Measurements from ENCODE around the gene EOGT. TPM values are rescaled to one million over a fixed set of nuclear protein-coding genes. Genes with fewer than 3 reads are reported as not detected.

The EOGT gene
- total RNA-seq (2014; rRNA removed; shearing (Covaris generic)) (26.8 and 27.2 TPM in 2 replicates), polyA plus RNA-seq (2016; fragmentation: Nextera tagmentation; extraction: Ambion mirVana) (11.9 and 12.5 TPM in 2 replicates)
- long read RNA-seq, full-length matches to known transcripts, result 2 of 11 reads
- long read RNA-seq, partial matches to known transcripts, result 3 of 11 reads
- long read RNA-seq, other reads (novel, unspliced or antisense), result 6 of 11 reads

DNA sequence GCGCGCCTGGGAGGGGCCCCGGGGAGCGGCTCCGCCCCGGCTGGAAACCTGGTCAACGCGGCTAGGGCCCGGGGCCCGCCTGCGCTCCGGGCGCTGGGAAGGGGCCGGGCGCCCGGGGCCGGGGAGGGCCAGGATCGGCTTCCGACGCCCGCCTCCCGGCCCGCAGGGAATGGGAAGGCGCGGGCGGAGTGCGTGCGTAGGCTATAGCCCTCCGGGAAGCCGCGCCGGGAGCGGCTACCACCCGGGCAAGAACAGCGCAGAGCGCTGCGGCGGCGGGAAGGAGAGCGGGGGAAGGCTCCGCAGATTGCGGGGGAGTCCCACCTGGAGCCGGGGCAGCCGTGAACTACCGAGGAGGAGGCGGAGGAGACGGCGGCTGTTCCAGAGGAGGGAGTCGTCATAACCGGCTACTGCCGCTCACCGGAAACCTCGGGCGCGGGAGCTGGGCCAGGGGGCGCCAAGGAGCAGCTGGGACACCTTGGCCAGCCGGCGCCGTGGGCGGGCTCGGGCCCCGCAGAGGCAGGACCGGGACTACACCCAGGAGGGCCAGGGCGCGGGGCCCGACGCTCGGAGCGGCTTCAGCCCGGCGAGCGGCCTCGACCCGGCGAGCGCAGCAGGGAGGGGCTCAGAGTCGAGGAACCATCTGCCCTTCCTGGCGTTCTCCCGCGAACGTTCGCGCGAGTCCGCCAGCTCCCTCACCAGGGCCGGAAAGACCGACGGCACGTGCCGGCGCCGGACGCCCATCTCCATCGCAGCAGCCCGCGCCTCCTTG is at the start of gene EOGT:
TSS of gene EOGT (minus strand) at position 432 of the 769 bp plus-strand sequence. CDS start 3,838 bp downstream, outside the sequence.
- H3K4me1 Mint-ChIP-seq, result peaks cover 60% of the 10 kb centered on the region
- H3K27me3 Mint-ChIP-seq (ENCODE audit: insufficient read depth, low read depth, poor library complexity), result peaks cover 15% of the 10 kb centered on the region
- peak; percentile 70 for ATAC-seq

DNA sequence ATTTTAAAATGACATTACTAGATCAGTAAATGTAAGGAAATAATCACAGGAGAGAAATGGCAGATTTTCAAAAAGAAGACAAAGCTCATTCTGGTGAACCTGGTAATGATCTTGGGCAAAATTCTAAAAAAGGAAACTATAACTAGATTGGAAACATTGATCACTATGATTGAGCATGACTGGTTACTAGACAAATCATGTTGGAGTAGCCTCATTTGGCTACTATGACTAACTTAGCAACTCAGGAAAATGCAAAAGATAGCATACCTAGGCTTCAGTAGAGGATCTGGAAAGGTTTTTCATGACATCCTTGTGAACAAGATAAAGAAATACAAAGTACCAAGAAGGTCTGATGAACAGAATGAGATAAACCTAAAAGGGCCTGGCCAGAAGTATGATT is 46.2 kb upstream of the EOGT start:
- DNase-seq (ENCODE audit: low spot score), result no peak
- no peaks in the 10 kb centered on the region for H3K79me2 ChIP-seq (replicated peaks; ENCODE audit: insufficient read depth)
- H3K36me3 Mint-ChIP-seq (ENCODE audit: low read depth), result peaks cover 56% of the 10 kb centered on the region

More for the DNA sequence above, at the start of gene EOGT:
- H3K27ac Mint-ChIP-seq, result peak within 1 kb of the TSS; percentile 29; the same call in 1 of the 2 replicates
- Histone ChIP-seq H3K27me3 (ENCODE audit: insufficient read depth) (peaks cover 5% of the 10 kb centered on the region; the same call in 1 of the 2 replicates), H3K4me1 (ENCODE audit: insufficient read depth) (peaks cover 47% of the 10 kb centered on the region), H3K79me2 (replicated peaks; ENCODE audit: insufficient read depth) (no peaks in the 10 kb centered on the region), H3K9me2 (ENCODE audit: insufficient read depth) (no peaks in the 10 kb centered on the region), H3K4me2 (peak within 1 kb of the TSS; percentile 69), H4K20me1 (replicated peaks; ENCODE audit: insufficient read depth) (no peaks in the 10 kb centered on the region), H3K4me3 (peak within 1 kb of the TSS; percentile 56), H3K36me3 (ENCODE audit: insufficient read depth) (no peaks in the 10 kb centered on the region), H2AFZ (no peak within 1 kb of the TSS), H3F3A (replicated peaks; ENCODE audit: low read depth) (no peaks in the 10 kb centered on the region), H3K27ac (ENCODE audit: low read depth) (no peak within 1 kb of the TSS; the same call in 1 of the 2 replicates)
- TF ChIP-seq POLR2AphosphoS5 (IDR thresholded peaks at IDR 0.05; ENCODE audit: low read depth) (peak; percentile 38; the same call in 1 of the 2 replicates), CTCF (conservative IDR thresholded peaks at IDR 0.05; ENCODE audit: low read depth in 2 of 2) (peak; percentile 44 to 71), JUNB (IDR thresholded peaks at IDR 0.05; ENCODE audit: unreplicated experiment) (no peak), NANOG (IDR thresholded peaks at IDR 0.05; ENCODE audit: borderline replicate concordance) (no peak), ZNF331 (CRISPR knock-in tag; IDR thresholded peaks at IDR 0.05; ENCODE audit: low read depth) (no peak), CREB1 (CRISPR knock-in tag; IDR thresholded peaks at IDR 0.05; ENCODE audit: low read depth) (peak; percentile 50)
- TF ChIP-seq, protein P1, sequence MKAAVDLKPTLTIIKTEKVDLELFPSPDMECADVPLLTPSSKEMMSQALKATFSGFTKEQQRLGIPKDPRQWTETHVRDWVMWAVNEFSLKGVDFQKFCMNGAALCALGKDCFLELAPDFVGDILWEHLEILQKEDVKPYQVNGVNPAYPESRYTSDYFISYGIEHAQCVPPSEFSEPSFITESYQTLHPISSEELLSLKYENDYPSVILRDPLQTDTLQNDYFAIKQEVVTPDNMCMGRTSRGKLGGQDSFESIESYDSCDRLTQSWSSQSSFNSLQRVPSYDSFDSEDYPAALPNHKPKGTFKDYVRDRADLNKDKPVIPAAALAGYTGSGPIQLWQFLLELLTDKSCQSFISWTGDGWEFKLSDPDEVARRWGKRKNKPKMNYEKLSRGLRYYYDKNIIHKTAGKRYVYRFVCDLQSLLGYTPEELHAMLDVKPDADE (IDR thresholded peaks at IDR 0.05), result peak; percentile 51; the same call in 1 of the 2 replicates
- peak within 1 kb of the TSS; percentile 80 for H3K4me3 Mint-ChIP-seq
- H3K36me3 Mint-ChIP-seq (ENCODE audit: low read depth), result peaks cover 15% of the 10 kb centered on the region
- H3K9me3 Mint-ChIP-seq, result no peaks in the 10 kb centered on the region
- DNase-seq (ENCODE audit: low spot score), result peak; percentile 88

More for the DNA sequence above, 46.2 kb upstream of the EOGT start:
- Histone ChIP-seq H3K4me1 (ENCODE audit: insufficient read depth) (no peaks in the 10 kb centered on the region), H3K4me2 (no peak overlapping the region), H3K36me3 (ENCODE audit: insufficient read depth) (peaks cover 43% of the 10 kb centered on the region), H4K20me1 (replicated peaks; ENCODE audit: insufficient read depth) (no peaks in the 10 kb centered on the region), H3K27ac (ENCODE audit: low read depth) (no peak overlapping the region), H3K9me2 (ENCODE audit: insufficient read depth) (no peaks in the 10 kb centered on the region), H3F3A (replicated peaks; ENCODE audit: low read depth) (no peaks in the 10 kb centered on the region), H3K4me3 (no peak overlapping the region), H3K27me3 (ENCODE audit: insufficient read depth) (no peaks in the 10 kb centered on the region), H2AFZ (no peak overlapping the region)
- H3K27ac Mint-ChIP-seq, result no peak overlapping the region
- no peaks in the 10 kb centered on the region for H3K9me3 Mint-ChIP-seq
- no peak for ATAC-seq
- H3K4me3 Mint-ChIP-seq, result no peak overlapping the region
- H3K27me3 Mint-ChIP-seq (ENCODE audit: insufficient read depth, low read depth, poor library complexity), result no peaks in the 10 kb centered on the region
- no peaks in the 10 kb centered on the region for H3K4me1 Mint-ChIP-seq
- no peak for TF ChIP-seq STAT1 (IDR thresholded peaks at IDR 0.05; ENCODE audit: unreplicated experiment)
- TF ChIP-seq, protein P1 (IDR thresholded peaks at IDR 0.05), result no peak
- TF ChIP-seq CTCF (conservative IDR thresholded peaks at IDR 0.05; ENCODE audit: low read depth in 2 of 2), result no peak
- TF ChIP-seq CREB1 (CRISPR knock-in tag; IDR thresholded peaks at IDR 0.05; ENCODE audit: low read depth), result no peak

Data from GM23338 (cell line).